KMS-11 (cell line): ENCODE measurements around the gene TDRD9.

ENCODE experiments used
- H2AFZ ChIP-seq: fragments of 200-600 bp; sonication (generic); 2 replicates; pipeline ENCODE4 v1.6.1; 2016; ENCODE audit warnings: antibody characterized with exemption, mixed run types, low read depth
- H3K27ac ChIP-seq: fragments of 200-600 bp; sonication (generic); 2 replicates; pipeline ENCODE4 v1.6.1; 2016; ENCODE audit warnings: mild to moderate bottlenecking, mixed run types
- H3K27me3 ChIP-seq: fragments of 200-600 bp; sonication (generic); 2 replicates; pipeline ENCODE4 v1.6.1; 2017; ENCODE audit warnings: mild to moderate bottlenecking, low read depth, mixed run types, moderate library complexity; ENCODE audit not compliant: insufficient read depth
- H3K36me3 ChIP-seq: fragments of 200-600 bp; sonication (generic); 2 replicates; pipeline ENCODE4 v1.6.1; 2017; ENCODE audit warnings: mild to moderate bottlenecking, mixed run types; ENCODE audit not compliant: insufficient read depth
- H3K4me1 ChIP-seq: fragments of 200-600 bp; sonication (generic); 2 replicates; pipeline ENCODE4 v1.6.1; 2016; ENCODE audit warnings: mild to moderate bottlenecking, low read depth, mixed run types; ENCODE audit not compliant: poor library complexity, severe bottlenecking
- H3K4me2 ChIP-seq: fragments of 200-600 bp; sonication (generic); 2 replicates; pipeline ENCODE4 v1.7.0; 2016; ENCODE audit warnings: mild to moderate bottlenecking, mixed run types
- H3K4me3 ChIP-seq: fragments of 200-600 bp; sonication (generic); IDR thresholded peaks from 2 replicates; pipeline ENCODE4 v1.6.1; 2017; ENCODE audit warnings: low read depth, low read length, mixed read lengths; ENCODE audit not compliant: insufficient read depth
- H3K79me2 ChIP-seq: fragments of 200-600 bp; sonication (generic); 2 replicates; pipeline ENCODE4 v1.6.1; 2016; ENCODE audit warnings: low read depth, mixed run types; ENCODE audit not compliant: insufficient read depth
- H3K9ac ChIP-seq: fragments of 200-600 bp; sonication (generic); 2 replicates; pipeline ENCODE4 v1.6.1; 2016; ENCODE audit warnings: mild to moderate bottlenecking, mixed run types
- H4K20me1 ChIP-seq: fragments of 200-600 bp; sonication (generic); 2 replicates; pipeline ENCODE4 v1.6.1; 2016; ENCODE audit warnings: mild to moderate bottlenecking, mixed run types; ENCODE audit not compliant: insufficient read depth
- TF ChIP-seq, protein P1 (sequence below): fragments of 200-600 bp; sonication (generic); conservative IDR thresholded peaks from 2 replicates; pipeline ENCODE4 v1.6.1; 2017; ENCODE audit warnings: low read depth, mild to moderate bottlenecking, antibody characterized with exemption, low read length, moderate library complexity, mixed read lengths

Gene TDRD9

DNA sequence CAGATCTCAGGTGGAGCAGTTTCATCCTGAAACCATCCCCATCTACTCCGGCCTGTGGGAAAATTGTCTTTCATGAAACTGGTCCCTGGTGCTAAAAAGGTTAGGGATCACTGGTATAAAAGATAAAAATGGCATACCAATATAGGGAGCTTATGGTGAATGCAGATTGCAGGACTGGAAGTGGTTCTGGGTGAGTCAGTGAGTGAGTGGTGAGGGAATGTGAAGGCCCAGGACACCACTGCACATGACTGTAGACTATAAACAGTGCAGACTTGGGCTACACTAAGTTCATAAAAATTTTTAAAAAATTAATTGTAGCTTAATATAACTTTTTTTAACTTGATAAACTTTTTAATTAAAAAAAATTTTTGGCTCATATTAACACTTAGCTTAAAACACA lies 81.0 kb downstream of the TDRD9 start:
- TF ChIP-seq, protein P1, sequence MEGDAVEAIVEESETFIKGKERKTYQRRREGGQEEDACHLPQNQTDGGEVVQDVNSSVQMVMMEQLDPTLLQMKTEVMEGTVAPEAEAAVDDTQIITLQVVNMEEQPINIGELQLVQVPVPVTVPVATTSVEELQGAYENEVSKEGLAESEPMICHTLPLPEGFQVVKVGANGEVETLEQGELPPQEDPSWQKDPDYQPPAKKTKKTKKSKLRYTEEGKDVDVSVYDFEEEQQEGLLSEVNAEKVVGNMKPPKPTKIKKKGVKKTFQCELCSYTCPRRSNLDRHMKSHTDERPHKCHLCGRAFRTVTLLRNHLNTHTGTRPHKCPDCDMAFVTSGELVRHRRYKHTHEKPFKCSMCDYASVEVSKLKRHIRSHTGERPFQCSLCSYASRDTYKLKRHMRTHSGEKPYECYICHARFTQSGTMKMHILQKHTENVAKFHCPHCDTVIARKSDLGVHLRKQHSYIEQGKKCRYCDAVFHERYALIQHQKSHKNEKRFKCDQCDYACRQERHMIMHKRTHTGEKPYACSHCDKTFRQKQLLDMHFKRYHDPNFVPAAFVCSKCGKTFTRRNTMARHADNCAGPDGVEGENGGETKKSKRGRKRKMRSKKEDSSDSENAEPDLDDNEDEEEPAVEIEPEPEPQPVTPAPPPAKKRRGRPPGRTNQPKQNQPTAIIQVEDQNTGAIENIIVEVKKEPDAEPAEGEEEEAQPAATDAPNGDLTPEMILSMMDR: no peak

DNA sequence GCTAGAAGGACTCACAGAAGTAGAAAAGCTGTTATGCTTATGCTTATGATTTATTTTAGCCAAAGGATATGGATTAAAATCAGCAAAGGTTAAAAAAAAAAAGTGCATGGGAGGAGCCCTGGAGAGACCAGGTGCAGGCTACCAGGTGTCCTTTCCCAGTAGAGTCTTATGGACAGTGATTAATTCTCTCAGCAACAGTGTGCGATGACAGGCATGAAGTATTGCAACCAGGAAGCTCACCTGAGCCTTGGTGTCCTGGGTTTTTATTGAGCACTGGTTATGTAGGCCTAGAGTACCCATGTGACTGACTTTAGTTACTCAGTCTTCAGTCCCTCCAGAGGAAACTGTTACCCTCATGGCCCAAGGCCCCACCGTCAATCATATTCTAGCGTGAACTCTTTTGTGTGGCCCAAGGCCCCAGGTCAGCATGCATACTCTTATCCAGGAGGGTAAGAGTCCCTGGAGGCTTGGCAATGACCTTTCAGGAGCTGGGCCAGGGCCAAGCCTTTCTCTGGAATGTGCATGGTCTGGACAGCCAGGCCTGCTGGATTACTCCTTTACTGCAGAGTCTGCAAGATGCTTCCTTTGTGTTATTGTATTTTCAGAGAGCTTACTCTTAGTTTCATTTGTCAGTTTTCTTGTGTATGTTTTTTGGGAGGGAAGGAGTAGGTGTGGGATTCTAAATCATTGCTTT lies 83.7 kb downstream of the TDRD9 start:
- Histone ChIP-seq H3K27ac (no peak overlapping the region), H3K27me3 (no peaks in the 10 kb centered on the region), H3K79me2 (no peaks in the 10 kb centered on the region), H3K4me1 (no peaks in the 10 kb centered on the region), H2AFZ (no peak overlapping the region), H3K4me3 (no peak overlapping the region), H3K9ac (no peak overlapping the region), H3K4me2 (no peak overlapping the region), H4K20me1 (no peaks in the 10 kb centered on the region), H3K36me3 (no peaks in the 10 kb centered on the region)
- TF ChIP-seq, protein P1: no peak

More for the DNA sequence above, 81.0 kb downstream of the TDRD9 start:
- no peaks in the 10 kb centered on the region for H3K79me2 ChIP-seq
- H3K27me3 ChIP-seq: no peaks in the 10 kb centered on the region
- no peaks in the 10 kb centered on the region for H4K20me1 ChIP-seq
- H3K27ac ChIP-seq: no peak overlapping the region
- H2AFZ ChIP-seq: no peak overlapping the region
- H3K4me2 ChIP-seq: no peak overlapping the region
- no peak overlapping the region for H3K4me3 ChIP-seq
- H3K4me1 ChIP-seq: no peaks in the 10 kb centered on the region
- H3K36me3 ChIP-seq: no peaks in the 10 kb centered on the region
- no peak overlapping the region for H3K9ac ChIP-seq

GRCh38 chr14:104014764-104015163 lies 86.5 kb downstream of the TDRD9 start:
- H3K9ac ChIP-seq: no peak overlapping the region
- H3K36me3 ChIP-seq: no peaks in the 10 kb centered on the region
- no peaks in the 10 kb centered on the region for H3K4me1 ChIP-seq
- no peak overlapping the region for H3K27ac ChIP-seq
- H3K27me3 ChIP-seq: no peaks in the 10 kb centered on the region
- H3K4me3 ChIP-seq: no peak overlapping the region
- H2AFZ ChIP-seq: no peak overlapping the region
- H3K79me2 ChIP-seq: no peaks in the 10 kb centered on the region
- H3K4me2 ChIP-seq: no peak overlapping the region
- H4K20me1 ChIP-seq: no peaks in the 10 kb centered on the region
- TF ChIP-seq, protein P1: no peak

GRCh38 chr14:104016873-104017650 lies 88.8 kb downstream of the TDRD9 start:
- no peak overlapping the region for H3K4me3 ChIP-seq
- TF ChIP-seq, protein P1: no peak
- no peaks in the 10 kb centered on the region for H3K36me3 ChIP-seq
- H3K27me3 ChIP-seq: no peaks in the 10 kb centered on the region
- H3K9ac ChIP-seq: no peak overlapping the region
- H3K27ac ChIP-seq: no peak overlapping the region
- no peaks in the 10 kb centered on the region for H3K79me2 ChIP-seq
- no peak overlapping the region for H2AFZ ChIP-seq
- no peak overlapping the region for H3K4me2 ChIP-seq
- no peaks in the 10 kb centered on the region for H4K20me1 ChIP-seq
- no peaks in the 10 kb centered on the region for H3K4me1 ChIP-seq
